ENCODE measurements around the gene PKP4. TPM values are rescaled to one million over a fixed set of nuclear protein-coding genes. Genes with fewer than 3 reads are reported as not detected.

Gene PKP4
- total RNA-seq, 1 donor from 2014 or later, result 39.4 TPM

DNA sequence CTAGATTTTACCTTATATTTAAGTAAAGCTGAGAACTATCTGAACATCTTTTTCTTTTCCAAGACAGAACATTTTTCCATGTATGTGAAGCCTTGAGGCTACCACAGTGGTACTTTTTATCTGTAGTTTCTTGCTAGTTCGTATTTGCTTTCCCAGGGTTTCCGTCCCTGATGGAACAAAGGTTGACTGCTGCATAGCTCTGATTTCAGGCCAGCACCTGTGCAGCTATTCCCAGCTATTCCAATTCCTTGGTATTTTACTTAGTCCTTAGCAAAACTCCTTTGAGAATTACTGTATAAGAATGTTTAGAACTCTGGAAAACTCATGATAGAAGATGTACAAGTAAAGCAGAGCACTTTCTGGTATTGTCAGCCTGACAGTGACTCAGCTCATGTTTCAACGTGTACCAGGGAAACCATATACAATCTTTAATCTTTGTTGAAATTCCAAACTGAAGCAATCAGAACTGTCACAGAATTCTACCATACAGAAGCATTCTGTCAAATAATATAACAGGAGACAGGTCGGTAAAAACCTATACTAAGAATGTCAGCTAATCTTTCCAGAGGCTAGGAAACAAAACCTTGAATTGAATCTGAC lies 162.2 kb downstream of the PKP4 start:
- Mint-ChIP-seq H3K9me3 (ENCODE audit: low read depth) (no peaks in the 10 kb centered on the region), H3K4me1 (ENCODE audit: low read depth) (peaks cover 10% of the 10 kb centered on the region), H3K36me3 (ENCODE audit: low read depth) (peaks cover 12% of the 10 kb centered on the region), H3K4me3 (ENCODE audit: unreplicated experiment) (no peak overlapping the region), H3K27ac (ENCODE audit: unreplicated experiment) (no peak overlapping the region), H3K27me3 (ENCODE audit: low read depth) (no peaks in the 10 kb centered on the region)
- TF ChIP-seq, protein P1, sequence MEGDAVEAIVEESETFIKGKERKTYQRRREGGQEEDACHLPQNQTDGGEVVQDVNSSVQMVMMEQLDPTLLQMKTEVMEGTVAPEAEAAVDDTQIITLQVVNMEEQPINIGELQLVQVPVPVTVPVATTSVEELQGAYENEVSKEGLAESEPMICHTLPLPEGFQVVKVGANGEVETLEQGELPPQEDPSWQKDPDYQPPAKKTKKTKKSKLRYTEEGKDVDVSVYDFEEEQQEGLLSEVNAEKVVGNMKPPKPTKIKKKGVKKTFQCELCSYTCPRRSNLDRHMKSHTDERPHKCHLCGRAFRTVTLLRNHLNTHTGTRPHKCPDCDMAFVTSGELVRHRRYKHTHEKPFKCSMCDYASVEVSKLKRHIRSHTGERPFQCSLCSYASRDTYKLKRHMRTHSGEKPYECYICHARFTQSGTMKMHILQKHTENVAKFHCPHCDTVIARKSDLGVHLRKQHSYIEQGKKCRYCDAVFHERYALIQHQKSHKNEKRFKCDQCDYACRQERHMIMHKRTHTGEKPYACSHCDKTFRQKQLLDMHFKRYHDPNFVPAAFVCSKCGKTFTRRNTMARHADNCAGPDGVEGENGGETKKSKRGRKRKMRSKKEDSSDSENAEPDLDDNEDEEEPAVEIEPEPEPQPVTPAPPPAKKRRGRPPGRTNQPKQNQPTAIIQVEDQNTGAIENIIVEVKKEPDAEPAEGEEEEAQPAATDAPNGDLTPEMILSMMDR (IDR thresholded peaks at IDR 0.05), result no peak
- DNase-seq (ENCODE audit: low spot score), result no peak

- no peak for DNase-seq (ENCODE audit: low spot score)
- Mint-ChIP-seq H3K27me3 (ENCODE audit: low read depth) (no peaks in the 10 kb centered on the region), H3K4me1 (ENCODE audit: low read depth) (peaks cover 10% of the 10 kb centered on the region)
These were observed 162.7 kb downstream of the PKP4 start for GRCh38 chr2:158619496-158619895.

DNA sequence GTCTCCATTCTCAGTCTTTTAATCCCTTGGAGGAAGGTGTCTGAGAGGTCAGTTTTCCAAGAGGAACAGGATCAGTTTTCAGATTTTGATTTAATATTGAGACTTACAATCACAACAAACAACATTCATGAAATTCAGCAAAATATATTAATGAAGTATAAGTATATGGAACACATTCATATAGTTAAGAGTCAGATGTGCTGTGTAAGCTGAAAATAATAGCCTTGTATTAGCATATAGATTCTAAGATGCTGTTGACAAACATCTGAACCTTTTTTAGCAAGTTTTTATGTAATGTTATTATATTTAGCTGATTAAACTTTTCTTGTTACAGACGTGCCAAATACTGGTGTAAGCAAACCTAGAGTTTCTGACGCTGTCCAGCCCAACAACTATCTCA lies 163.9 kb downstream of the PKP4 start:
- H3K4me3 Mint-ChIP-seq (ENCODE audit: unreplicated experiment), result no peak overlapping the region
- TF ChIP-seq, protein P1 (IDR thresholded peaks at IDR 0.05), result no peak
- H3K36me3 Mint-ChIP-seq (ENCODE audit: low read depth), result peaks cover 21% of the 10 kb centered on the region
- H3K27me3 Mint-ChIP-seq (ENCODE audit: low read depth), result no peaks in the 10 kb centered on the region
- no peaks in the 10 kb centered on the region for H3K9me3 Mint-ChIP-seq (ENCODE audit: low read depth)
- no peak overlapping the region for H3K27ac Mint-ChIP-seq (ENCODE audit: unreplicated experiment)
- DNase-seq (ENCODE audit: low spot score), result no peak
- peaks cover 10% of the 10 kb centered on the region for H3K4me1 Mint-ChIP-seq (ENCODE audit: low read depth)

More at GRCh38 chr2:158619496-158619895, 162.7 kb downstream of the PKP4 start:
- TF ChIP-seq, protein P1 (IDR thresholded peaks at IDR 0.05), result no peak
- peak overlapping the region; percentile 4 for H3K27ac Mint-ChIP-seq (ENCODE audit: unreplicated experiment)
- H3K4me3 Mint-ChIP-seq (ENCODE audit: unreplicated experiment), result no peak overlapping the region
- H3K9me3 Mint-ChIP-seq (ENCODE audit: low read depth), result no peaks in the 10 kb centered on the region
- H3K36me3 Mint-ChIP-seq (ENCODE audit: low read depth), result peaks cover 14% of the 10 kb centered on the region

DNA sequence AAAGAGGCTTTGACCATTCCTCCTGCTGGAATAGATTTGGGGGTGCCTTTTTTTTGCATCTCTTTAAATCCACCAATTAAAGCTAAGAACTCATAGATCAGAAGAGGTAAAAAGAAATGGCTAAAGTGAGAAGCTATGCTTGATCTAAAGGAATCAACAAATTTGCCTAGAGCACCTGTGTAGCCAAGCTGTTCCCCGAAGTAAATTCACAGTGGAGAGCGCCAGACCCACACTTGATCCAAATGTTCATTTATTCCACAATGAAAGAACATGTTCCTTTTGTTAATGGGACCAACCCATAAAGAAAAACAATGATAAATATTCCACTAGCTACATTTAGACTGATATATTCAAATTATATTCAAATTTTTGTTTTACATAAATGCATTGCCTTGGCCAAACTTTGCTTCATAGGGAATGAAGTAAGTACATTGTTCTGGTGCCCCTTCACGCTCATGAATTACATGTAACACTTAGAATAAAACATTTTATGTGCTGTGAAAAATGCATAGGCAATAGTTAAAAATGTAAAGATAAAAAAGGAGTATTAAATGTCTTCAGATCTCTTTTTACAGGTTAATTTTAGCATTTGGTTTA lies 167.4 kb downstream of the PKP4 start:
- H3K27ac Mint-ChIP-seq (ENCODE audit: unreplicated experiment), result no peak overlapping the region
- no peak for DNase-seq (ENCODE audit: low spot score)
- H3K27me3 Mint-ChIP-seq (ENCODE audit: low read depth), result no peaks in the 10 kb centered on the region
- H3K36me3 Mint-ChIP-seq (ENCODE audit: low read depth), result peaks cover 20% of the 10 kb centered on the region
- H3K4me3 Mint-ChIP-seq (ENCODE audit: unreplicated experiment), result no peak overlapping the region
- TF ChIP-seq, protein P1 (IDR thresholded peaks at IDR 0.05), result no peak
- H3K9me3 Mint-ChIP-seq (ENCODE audit: low read depth), result no peaks in the 10 kb centered on the region
- H3K4me1 Mint-ChIP-seq (ENCODE audit: low read depth), result peaks cover under 1% of the 10 kb centered on the region

DNA sequence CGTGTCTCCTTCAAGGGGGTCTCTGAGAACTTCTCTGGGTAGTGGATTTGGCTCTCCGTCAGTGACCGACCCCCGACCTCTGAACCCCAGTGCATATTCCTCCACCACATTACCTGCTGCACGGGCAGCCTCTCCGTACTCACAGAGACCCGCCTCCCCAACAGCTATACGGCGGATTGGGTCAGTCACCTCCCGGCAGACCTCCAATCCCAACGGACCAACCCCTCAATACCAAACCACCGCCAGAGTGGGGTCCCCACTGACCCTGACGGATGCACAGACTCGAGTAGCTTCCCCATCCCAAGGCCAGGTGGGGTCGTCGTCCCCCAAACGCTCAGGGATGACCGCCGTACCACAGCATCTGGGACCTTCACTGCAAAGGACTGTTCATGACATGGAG lies 168.2 kb downstream of the PKP4 start:
- no peak overlapping the region for H3K27ac Mint-ChIP-seq (ENCODE audit: unreplicated experiment)
- peaks cover 20% of the 10 kb centered on the region for H3K36me3 Mint-ChIP-seq (ENCODE audit: low read depth)
- H3K27me3 Mint-ChIP-seq (ENCODE audit: low read depth), result no peaks in the 10 kb centered on the region
- H3K4me1 Mint-ChIP-seq (ENCODE audit: low read depth), result no peaks in the 10 kb centered on the region
- H3K9me3 Mint-ChIP-seq (ENCODE audit: low read depth), result no peaks in the 10 kb centered on the region
- DNase-seq (ENCODE audit: low spot score), result no peak
- no peak overlapping the region for H3K4me3 Mint-ChIP-seq (ENCODE audit: unreplicated experiment)
- TF ChIP-seq, protein P1 (IDR thresholded peaks at IDR 0.05), result no peak
